ENCODE data around the gene GNPTAB. TPM values are rescaled to one million over a fixed set of nuclear protein-coding genes. Genes with fewer than 3 reads are reported as not detected.
"Not testable (repeated sequence)": the region's sequence is repeated elsewhere in the genome, so short reads cannot be mapped to it uniquely, and the experiment has no call there.

Gene GNPTAB
- total and polyA plus RNA-seq, 7 donors = 10.3 to 36.1 (median 15.3) TPM

- no peak for TF ChIP-seq CTCF (IDR thresholded peaks at IDR 0.05)
- H3K4me1 ChIP-seq = peaks cover 5% of the 10 kb centered on the region
- no peaks in the 10 kb centered on the region for H3K27me3 ChIP-seq (ENCODE audit: insufficient read depth in 3 of 3, low read length in 2 of 3)
- no peak overlapping the region for H3K27ac ChIP-seq
- H3K9me3 ChIP-seq = no peaks in the 10 kb centered on the region
- DNase-seq = no peak
- ATAC-seq = no peak
- no peaks in the 10 kb centered on the region for H3K36me3 ChIP-seq (ENCODE audit: insufficient read depth in 1 of 2, low read depth in 1 of 2)
- intact Hi-C loops (cut with DNase I) = no loop called here
- H3K4me3 ChIP-seq = no peak overlapping the region
These were observed 33.2 kb upstream of the GNPTAB start for GRCh38 chr12:101863981-101864380.

- Histone ChIP-seq H3K27ac (no peak overlapping the region), H3K4me3 (no peak overlapping the region), H3K9me3 (no peaks in the 10 kb centered on the region), H3K27me3 (ENCODE audit: insufficient read depth in 3 of 3, low read length in 2 of 3) (no peaks in the 10 kb centered on the region), H3K36me3 (ENCODE audit: insufficient read depth in 1 of 2, low read depth in 1 of 2) (no peaks in the 10 kb centered on the region), H3K4me1 (peaks cover 5% of the 10 kb centered on the region)
- 86 to 93% (median 92%) methylated on average over 2 of the region's 2 CpGs for WGBS, 3 donors
- ATAC-seq (no peak), DNase-seq (no peak)
- no peak for TF ChIP-seq CTCF (IDR thresholded peaks at IDR 0.05)
- intact Hi-C loops (cut with DNase I) = no loop called here
These were observed 31.5 kb upstream of the GNPTAB start for GRCh38 chr12:101862245-101862644.

GRCh38 chr12:101861688-101862087 lies 30.9 kb upstream of the GNPTAB start:
- H3K9me3 ChIP-seq; H3K36me3 ChIP-seq (ENCODE audit: insufficient read depth in 1 of 2, low read depth in 1 of 2); ATAC-seq; H3K4me3 ChIP-seq; H3K4me1 ChIP-seq; DNase-seq; H3K27me3 ChIP-seq (ENCODE audit: insufficient read depth in 3 of 3, low read length in 2 of 3); intact Hi-C loops (cut with DNase I); H3K27ac ChIP-seq: not testable (repeated sequence)
- WGBS, 3 donors = 93 to 95% (median 95%) methylated on average over 2 of the region's 2 CpGs

- no peaks in the 10 kb centered on the region for H3K4me1 ChIP-seq
- no peak for ATAC-seq
- no peak overlapping the region for H3K4me3 ChIP-seq
- TF ChIP-seq CTCF (IDR thresholded peaks at IDR 0.05) = no peak
- DNase-seq = no peak
- no peaks in the 10 kb centered on the region for H3K27me3 ChIP-seq (ENCODE audit: insufficient read depth in 3 of 3, low read length in 2 of 3)
- no peaks in the 10 kb centered on the region for H3K36me3 ChIP-seq (ENCODE audit: insufficient read depth in 1 of 2, low read depth in 1 of 2)
- no peak overlapping the region for H3K27ac ChIP-seq
- intact Hi-C loops (cut with DNase I) = no loop called here
- H3K9me3 ChIP-seq = no peaks in the 10 kb centered on the region
These were observed 29.2 kb upstream of the GNPTAB start for GRCh38 chr12:101859664-101860607.

- Histone ChIP-seq H3K27me3 (ENCODE audit: insufficient read depth in 3 of 3, low read length in 2 of 3) (no peaks in the 10 kb centered on the region), H3K27ac (no peak overlapping the region), H3K9me3 (no peaks in the 10 kb centered on the region), H3K36me3 (ENCODE audit: insufficient read depth in 1 of 2, low read depth in 1 of 2) (no peaks in the 10 kb centered on the region), H3K4me3 (no peak overlapping the region), H3K4me1 (no peaks in the 10 kb centered on the region)
- intact Hi-C loops (cut with DNase I) = no loop called here
- no peak for ATAC-seq
- 91 to 95% (median 92%) methylated on average over 3 of the region's 3 CpGs for WGBS, 3 donors
- no peak for DNase-seq
- TF ChIP-seq CTCF (IDR thresholded peaks at IDR 0.05) = no peak
These were observed 27.6 kb upstream of the GNPTAB start for GRCh38 chr12:101858361-101858760.
